Peyer's patch (tissue), 4 donors: ENCODE data around the gene MPP7. TPM values are rescaled to one million over a fixed set of nuclear protein-coding genes. Genes with fewer than 3 reads are reported as not detected.
A peak's percentile ranks its signal among the peaks of the same experiment; 100 is the strongest.

ENCODE experiments used
- DNase-seq, 3 donors: peaks; one replicate each; pipeline ENCODE4 v3.0.0-alpha.2; 2017 to 2019
- H3K27ac ChIP-seq, 4 donors: fragments of 200-600 bp; sonication (generic); one replicate each; pipeline ENCODE4 v1.5.1; 2016 to 2019
- H3K27me3 ChIP-seq, 2 donors: fragments of 200-600 bp; sonication (generic); one replicate each; pipeline ENCODE4 v1.5.1; 2019
- H3K36me3 ChIP-seq, 3 donors: fragments of 200-600 bp; sonication (generic); one replicate each; pipeline ENCODE4 v1.5.1; 2016 to 2019
- H3K4me1 ChIP-seq, 4 donors: fragments of 200-600 bp; sonication (generic); one replicate each; pipeline ENCODE4 v1.5.1; 2016 to 2019
- H3K4me3 ChIP-seq, 4 donors: fragments of 200-600 bp; sonication (generic); 1 replicate in 3 of 4; 2 replicates in 1 of 4; pipeline ENCODE4 v1.5.1; 2016 to 2019; ENCODE audit warnings: mild to moderate bottlenecking in 1 of 4
- H3K9me3 ChIP-seq, 4 donors: fragments of 200-600 bp; sonication (generic); one replicate each; pipeline ENCODE4 v1.5.1; 2016 to 2019; ENCODE audit warnings: mild to moderate bottlenecking in 1 of 4
- CTCF ChIP-seq, 6 experiments: fragments of 450-650 bp in 4 of 6; fragments of 200-600 bp in 2 of 6; sonication (generic) in 1 of 6; IDR thresholded peaks; one replicate each; pipeline ENCODE4 v1.5.1; 2017 to 2019; ENCODE audit warnings: antibody characterized with exemption in 6 of 6, mild to moderate bottlenecking in 3 of 6, moderate library complexity in 1 of 6
- POLR2A ChIP-seq, 2 donors: fragments of 450-650 bp; IDR thresholded peaks; one replicate each; pipeline ENCODE4 v1.5.1; 2017; ENCODE audit warnings: antibody characterized with exemption in 2 of 2, mild to moderate bottlenecking in 2 of 2, moderate library complexity in 2 of 2
- total RNA-seq, 4 donors: library from RNA; depleted of rRNA; stranded (reverse); fragments of >200 nt; gene quantifications; one replicate each; pipeline ENCODE4 v1.1.0, GENCODE V29; 2016

Gene MPP7
- total RNA-seq, 4 donors from 2014 or later, result 9.9 to 15.4 (median 13.2) TPM

GRCh38 chr10:28304032-28304571 is 1.2 kb upstream of the MPP7 start:
- TF ChIP-seq CTCF (IDR thresholded peaks at IDR 0.05) (no peak), POLR2A (IDR thresholded peaks at IDR 0.05) (no peak)
- Histone ChIP-seq H3K9me3 (no peaks in the 10 kb centered on the region), H3K27ac (no peak overlapping the region), H3K4me1 (peaks cover 0 to 4% (median 0%) of the 10 kb centered on the region in 4 donors), H3K36me3 (no peaks in the 10 kb centered on the region), H3K27me3 (no peaks in the 10 kb centered on the region), H3K4me3 (no peak overlapping the region)
- no peak for DNase-seq

- H3K27me3 ChIP-seq, result no peaks in the 10 kb centered on the region
- no peaks in the 10 kb centered on the region for H3K36me3 ChIP-seq
- H3K9me3 ChIP-seq, result no peaks in the 10 kb centered on the region
- TF ChIP-seq CTCF (IDR thresholded peaks at IDR 0.05) (no peak), POLR2A (IDR thresholded peaks at IDR 0.05) (no peak)
- H3K4me1 ChIP-seq, result peaks cover 0 to 4% (median 0%) of the 10 kb centered on the region in 4 donors
- H3K27ac ChIP-seq, result peak overlapping the region; percentile 86 to 98 (median 96)
- DNase-seq, result no peak
- peak overlapping the region; percentile 77 to 98 (median 92) for H3K4me3 ChIP-seq
Measured at GRCh38 chr10:28302012-28302637, 739 bp downstream of the MPP7 start.

DNA sequence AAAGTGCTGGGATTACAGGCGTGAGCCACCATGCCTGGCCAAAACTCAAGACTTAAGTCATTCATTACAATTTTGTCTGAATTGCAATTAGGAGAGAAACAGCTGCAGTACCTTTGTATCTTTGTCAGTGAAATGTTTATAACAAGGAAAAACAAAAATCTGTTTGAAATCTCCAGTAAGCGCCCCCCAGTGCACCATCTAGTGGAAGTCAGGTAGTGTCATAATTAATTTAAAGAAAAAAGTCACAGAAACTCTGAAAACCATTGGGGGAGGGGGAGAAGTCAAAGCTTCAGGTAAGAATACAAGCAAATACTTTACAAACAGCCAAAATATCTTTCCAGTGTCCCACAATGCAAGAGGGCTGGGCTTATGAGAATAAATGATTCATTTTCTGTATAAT is 2.8 kb downstream of the MPP7 start:
- no peaks in the 10 kb centered on the region for H3K27me3 ChIP-seq
- DNase-seq, result no peak
- no peak for TF ChIP-seq CTCF (IDR thresholded peaks at IDR 0.05)
- TF ChIP-seq POLR2A (IDR thresholded peaks at IDR 0.05), result no peak
- H3K4me1 ChIP-seq, result peaks cover 0 to 4% (median 2%) of the 10 kb centered on the region in 4 donors
- H3K36me3 ChIP-seq, result no peaks in the 10 kb centered on the region
- no peaks in the 10 kb centered on the region for H3K9me3 ChIP-seq
- H3K27ac ChIP-seq, result no peak overlapping the region
- H3K4me3 ChIP-seq, result no peak overlapping the region

- Histone ChIP-seq H3K27ac (no peak overlapping the region), H3K9me3 (no peaks in the 10 kb centered on the region), H3K4me3 (no peak overlapping the region), H3K27me3 (no peaks in the 10 kb centered on the region), H3K36me3 (no peaks in the 10 kb centered on the region), H3K4me1 (peaks cover 0 to 4% (median 2%) of the 10 kb centered on the region in 4 donors)
- no peak for TF ChIP-seq CTCF (IDR thresholded peaks at IDR 0.05)
- no peak for TF ChIP-seq POLR2A (IDR thresholded peaks at IDR 0.05)
- no peak for DNase-seq
Measured at GRCh38 chr10:28298951-28299350, 3.9 kb downstream of the MPP7 start.

DNA sequence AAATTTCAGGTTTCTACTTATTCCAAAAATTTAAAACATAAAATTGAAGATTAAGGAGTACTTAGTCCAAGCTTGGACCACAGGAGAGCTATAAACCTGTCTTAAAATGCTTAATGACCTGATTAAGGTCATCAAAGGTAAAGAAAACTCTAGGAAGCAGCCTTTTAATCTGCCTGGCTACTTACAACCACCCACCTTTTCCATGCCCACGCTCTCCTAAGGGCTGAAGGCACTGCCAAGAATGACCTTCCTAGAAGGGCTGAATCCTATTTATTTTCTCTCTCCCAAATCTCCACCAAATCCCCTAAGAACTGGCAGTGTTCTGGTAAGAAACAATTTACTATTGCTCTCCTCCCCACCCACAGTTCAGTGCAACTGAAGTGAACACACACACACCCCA is 6.8 kb downstream of the MPP7 start:
- Histone ChIP-seq H3K9me3 (no peaks in the 10 kb centered on the region), H3K27ac (peak overlapping the region in 1 of 4 donors; percentile 32), H3K4me3 (no peak overlapping the region), H3K36me3 (no peaks in the 10 kb centered on the region), H3K4me1 (peaks cover 0 to 4% (median 0%) of the 10 kb centered on the region in 4 donors), H3K27me3 (no peaks in the 10 kb centered on the region)
- no peak for DNase-seq
- TF ChIP-seq CTCF (IDR thresholded peaks at IDR 0.05) (no peak), POLR2A (IDR thresholded peaks at IDR 0.05) (no peak)
